Choroid plexus epithelial cell (primary cell): Measurements from ENCODE around the gene MEIOSIN.
A peak's percentile ranks its signal among the peaks of the same experiment; 100 is the strongest.

ENCODE experiments used
- DNase-seq: peaks from one replicate; pipeline ENCODE4 v3.0.0-alpha.2; 2010; ENCODE audit warnings: low read depth
- H3K4me3 ChIP-seq: 2 replicates; pipeline ENCODE4 v1.5.1; 2011; ENCODE audit warnings: low read depth, mild to moderate bottlenecking, control low read depth, low read length, moderate library complexity
- CTCF ChIP-seq: conservative IDR thresholded peaks from 2 replicates; pipeline ENCODE4 v1.5.1; 2011; ENCODE audit warnings: low read depth, mild to moderate bottlenecking, control low read depth, inconsistent platforms, low read length, moderate library complexity

Gene MEIOSIN

GRCh38 chr19:45782162-45782691 lies 49.0 kb downstream of the MEIOSIN start, which contains the start of gene DMPK:
Gene DMPK (minus strand): TSS chr19:45782490. CDS start chr19:45782352, 138 bp downstream.
- TF ChIP-seq CTCF, result no peak
- peak within 1 kb of the TSS; percentile 64 for H3K4me3 ChIP-seq
- no peak for DNase-seq

- no peak for TF ChIP-seq CTCF
- peak; percentile 67 for DNase-seq
Observed at GRCh38 chr19:45782820-45783785, 49.9 kb downstream of the MEIOSIN start.

GRCh38 chr19:45784096-45784495 lies 50.9 kb downstream of the MEIOSIN start:
- no peak overlapping the region for H3K4me3 ChIP-seq
- no peak for DNase-seq
- no peak for TF ChIP-seq CTCF

More at GRCh38 chr19:45782820-45783785, 49.9 kb downstream of the MEIOSIN start:
- peak overlapping the region; percentile 64 for H3K4me3 ChIP-seq

- H3K4me3 ChIP-seq, result no peak overlapping the region
- TF ChIP-seq CTCF, result no peak
- no peak for DNase-seq
Observed at GRCh38 chr19:45785097-45785496, 51.9 kb downstream of the MEIOSIN start.

- no peak for TF ChIP-seq CTCF
- H3K4me3 ChIP-seq, result no peak overlapping the region
- no peak for DNase-seq
Observed at GRCh38 chr19:45785781-45786532, 52.7 kb downstream of the MEIOSIN start.

GRCh38 chr19:45786533-45786894 lies 53.3 kb downstream of the MEIOSIN start:
- no peak for TF ChIP-seq CTCF
- DNase-seq, result no peak
- H3K4me3 ChIP-seq, result no peak overlapping the region
